K562 (cell line): ENCODE measurements around the gene SPAG16. TPM values are rescaled to one million over a fixed set of nuclear protein-coding genes. Genes with fewer than 3 reads are reported as not detected.

Experiments used
- ATAC-seq: fragments of 200-7000 bp; cut with Tn5 transposase; 3 replicates; pipeline ENCODE4 v1.9.1; 2020; ENCODE audit warnings: moderate library complexity
- BruUV-seq: library from RNA; stranded (reverse); fragments of 400-500 nt; replicated peaks from 2 replicates; lab custom pipeline; 2021; lab: Mats Ljungman, UMichigan
- CTCF ChIA-PET: fragments of 300-600 bp; formaldehyde crosslinking; extraction: SDS; loops from one replicate; lab custom pipeline; 2021; ENCODE audit warnings: low intra/inter-chr PET ratio; lab: Yijun Ruan, JAX
- POLR2A ChIA-PET: fragments of 300-600, 350-650 bp; sonication (Branson Sonifier 250); formaldehyde crosslinking; extraction: SDS; loops from one replicate; lab custom pipeline; 2021; ENCODE audit warnings: antibody characterized with exemption, inconsistent platforms; lab: Yijun Ruan, JAX
- DNase-seq, 4 experiments: peaks; one replicate each; pipeline versions ENCODE4 v3.0.0 to v3.0.0-alpha.2; 2011 to 2018; ENCODE audit warnings: low spot score in 3 of 4, mixed read lengths in 3 of 4; ENCODE audit errors: extremely low read depth in 1 of 4
- FAIRE-seq: peaks from 2 replicates; lab custom pipeline; 2011; peaks lifted over from hg19 to GRCh38; lab: Jason Lieb, UNC
- H2AFZ ChIP-seq: 2 replicates; pipeline ENCODE4 v1.6.0; 2011; ENCODE audit warnings: low read depth, low read length, control low read depth, inconsistent platforms
- H3K27ac ChIP-seq: fragments of 200-600 bp; 3 replicates; pipeline ENCODE4 v1.8.0; 2011; ENCODE audit warnings: low read depth, mild to moderate bottlenecking, control low read depth, inconsistent platforms, low read length, moderate library complexity, mixed read lengths; ENCODE audit errors: extremely low read depth
- H3K27me3 ChIP-seq, 2 experiments: fragments of 300-600 bp in 1 of 2; 2 replicates in 1 of 2; 3 replicates in 1 of 2; pipeline versions ENCODE4 v1.6.0 to v1.8.0; 2011; ENCODE audit warnings: inconsistent platforms in 2 of 2, low read length in 2 of 2, mild to moderate bottlenecking in 1 of 2, mixed read lengths in 1 of 2, moderate library complexity in 1 of 2; ENCODE audit not compliant: control insufficient read depth in 2 of 2, insufficient read depth in 2 of 2
- H3K36me3 ChIP-seq: fragments of 300-600 bp; 3 replicates; pipeline ENCODE4 v1.8.0; 2011; ENCODE audit warnings: mild to moderate bottlenecking, low read length, inconsistent platforms; ENCODE audit not compliant: control insufficient read depth, insufficient read depth
- H3K4me1 ChIP-seq, 2 experiments: fragments of 200-600 bp in 1 of 2; replicated peaks in 1 of 2; 2 replicates in 1 of 2; 3 replicates in 1 of 2; pipeline versions ENCODE4 v1.5.1 to v1.8.0; 2011; ENCODE audit warnings: inconsistent platforms in 2 of 2, low read length in 2 of 2, mild to moderate bottlenecking in 1 of 2, mixed read lengths in 1 of 2, moderate library complexity in 1 of 2; ENCODE audit not compliant: control insufficient read depth in 2 of 2, insufficient read depth in 2 of 2
- H3K4me2 ChIP-seq: 2 replicates; pipeline ENCODE4 v1.6.1; 2011; ENCODE audit warnings: low read length, control low read depth, inconsistent platforms, mixed read lengths; ENCODE audit not compliant: insufficient read depth
- H3K4me3 ChIP-seq: fragments of 200-600 bp; sonication (generic), shearing (Covaris generic); 2 replicates; pipeline ENCODE4 v1.5.1; 2016; ENCODE audit warnings: control low read depth, inconsistent platforms
- H3K79me2 ChIP-seq: fragments of 200-600 bp; 3 replicates; pipeline ENCODE4 v1.8.0; 2011; ENCODE audit warnings: low read length, inconsistent platforms; ENCODE audit not compliant: control insufficient read depth, insufficient read depth
- H3K9ac ChIP-seq, 2 experiments: 2 replicates each; pipeline versions ENCODE4 v1.6.0 to v1.6.1; 2011; ENCODE audit warnings: low read depth in 2 of 2, low read length in 2 of 2, control low read depth in 1 of 2, inconsistent platforms in 1 of 2, mild to moderate bottlenecking in 1 of 2, mixed read lengths in 1 of 2; ENCODE audit not compliant: insufficient read depth in 1 of 2
- H3K9me1 ChIP-seq: one replicate; pipeline ENCODE4 v1.6.0; 2011; ENCODE audit warnings: inconsistent platforms, mild to moderate bottlenecking, low read length, moderate library complexity; ENCODE audit not compliant: control insufficient read depth, insufficient read depth
- H3K9me3 ChIP-seq: replicated peaks from 2 replicates; pipeline ENCODE4 v1.5.1; 2011; ENCODE audit warnings: low read depth, low read length, inconsistent platforms; ENCODE audit not compliant: control insufficient read depth, insufficient read depth
- H4K20me1 ChIP-seq: replicated peaks from 2 replicates; pipeline ENCODE4 v1.6.1; 2011; ENCODE audit warnings: low read length, inconsistent platforms, mixed read lengths; ENCODE audit not compliant: control insufficient read depth, insufficient read depth
- ATF4 ChIP-seq: fragments of 450-650 bp; formaldehyde crosslinking; IDR thresholded peaks from 2 replicates; pipeline ENCODE4 v1.4.0; 2022; ENCODE audit warnings: mild to moderate bottlenecking, moderate library complexity
- CHD4 ChIP-seq: fragments of 200-600 bp; sonication (generic); IDR thresholded peaks from 3 replicates; pipeline ENCODE4 v1.6.1; 2012; ENCODE audit warnings: low read depth, mild to moderate bottlenecking, mixed read lengths, low read length, inconsistent platforms; ENCODE audit not compliant: insufficient read depth, insufficient replicate concordance, poor library complexity, severe bottlenecking
- HDAC3 ChIP-seq: fragments of 450-650 bp; IDR thresholded peaks from 2 replicates; pipeline ENCODE4 v1.6.1; 2018; ENCODE audit warnings: borderline replicate concordance, mild to moderate bottlenecking, moderate library complexity; ENCODE audit not compliant: partially characterized antibody
- HMG20B ChIP-seq: fragments of 250-450 bp; sonication (Bioruptor Pico); IDR thresholded peaks from 2 replicates; pipeline ENCODE4 v1.5.0; 2021; ENCODE audit warnings: mild to moderate bottlenecking
- MCM5 ChIP-seq: fragments of 450-650 bp; IDR thresholded peaks from 2 replicates; pipeline ENCODE4 v1.6.1; 2016; ENCODE audit warnings: low read depth
- PHB2 ChIP-seq: fragments of 450-650 bp; IDR thresholded peaks from 2 replicates; pipeline ENCODE4 v1.6.1; 2017; ENCODE audit warnings: low read depth
- POU5F1 ChIP-seq: fragments of 150-350 bp; IDR thresholded peaks from 2 replicates; pipeline ENCODE4 v1.6.1; 2014; ENCODE audit warnings: borderline replicate concordance, low read length, low read depth, mild to moderate bottlenecking; ENCODE audit not compliant: partially characterized antibody
- RAD51 ChIP-seq: fragments of 450-650 bp; IDR thresholded peaks from 2 replicates; pipeline ENCODE4 v1.7.1; 2016; ENCODE audit warnings: low read depth, mild to moderate bottlenecking, borderline replicate concordance
- RBFOX2 ChIP-seq: fragments of 200-400 bp; formaldehyde crosslinking; IDR thresholded peaks from 2 replicates; pipeline ENCODE4 v1.6.1; 2017; ENCODE audit warnings: low read depth, mild to moderate bottlenecking, low read length, moderate library complexity
- RBM15 ChIP-seq: fragments of 200-400 bp; formaldehyde crosslinking; IDR thresholded peaks from 2 replicates; pipeline ENCODE4 v1.6.1; 2018; ENCODE audit warnings: mild to moderate bottlenecking, low read length, moderate library complexity; ENCODE audit not compliant: insufficient read depth
- STAT5A ChIP-seq: IDR thresholded peaks from 2 replicates; pipeline ENCODE4 v1.6.1; 2012; ENCODE audit warnings: low read length, inconsistent platforms, borderline replicate concordance
- TRIM25 ChIP-seq: fragments of 450-650 bp; IDR thresholded peaks from 2 replicates; pipeline ENCODE4 v1.7.0; 2016; ENCODE audit warnings: borderline replicate concordance
- ZC3H11A ChIP-seq: IDR thresholded peaks from 2 replicates; pipeline ENCODE4 v1.6.1; 2012; ENCODE audit warnings: low read depth, low read length, improper control_type of control experiment
- ZKSCAN8 ChIP-seq: fragments of 200-800 bp; sonication (Bioruptor generic); IDR thresholded peaks from 2 replicates; pipeline ENCODE4 v1.6.1; 2016; ENCODE audit warnings: missing genetic modification characterization, missing compliant biosample characterization
- ZNF512 ChIP-seq: IDR thresholded peaks from 2 replicates; pipeline ENCODE4 v1.6.1; 2016; ENCODE audit warnings: missing genetic modification characterization, missing compliant biosample characterization
- WGBS: fragments of 100-300 bp; shearing (Covaris generic); methylation state at CpG from one replicate; pipeline ENCODE4 v1.1.6; 2016; ENCODE audit warnings: low coverage, mixed read lengths; ENCODE audit not compliant: insufficient coverage; ENCODE audit errors: missing lambda C conversion rate; 5-methylcytosine and 5-hydroxymethylcytosine counted together
- in situ Hi-C: fragments of 300-500 bp; cut with MboI; formaldehyde crosslinking; loops from 4 replicates; pipeline ENCODE4 v1.15.0; 2018; ENCODE audit warnings: inconsistent platforms, mixed read lengths
- intact Hi-C: fragments of 100-400 bp; cut with micrococcal nuclease; formaldehyde crosslinking; loops from 2 replicates; pipeline ENCODE4 v1.14.2; 2022
- polyA plus RNA-seq, 8 experiments: library from polyadenylated mRNA; depleted of rRNA in 4 of 8; stranded (reverse) in 5 of 8; unstranded in 3 of 8; fragments of >200 nt; fragmentation: Nextera tagmentation in 2 of 8; fragmentation: Illumina TruSeq in 1 of 8; extraction: Ambion mirVana in 2 of 8; extraction: Trizol in 1 of 8; gene quantifications; 2 replicates each; pipeline versions ENCODE4 v1.2.1 to v1.2.3, GENCODE V29; 2011 to 2014; ENCODE audit warnings: inconsistent platforms in 1 of 8, missing spikeins in 1 of 8
- total RNA-seq, 7 experiments: library from RNA; depleted of rRNA in 6 of 7; stranded (reverse); fragments of >200 nt in 6 of 7; fragmentation: Illumina TruSeq in 2 of 7; extraction: Trizol in 2 of 7; gene quantifications; 2 replicates each; pipeline versions ENCODE4 v1.2.1 to v1.2.3, GENCODE V29; 2011 to 2021; ENCODE audit warnings: low replicate concordance in 1 of 7

The SPAG16 gene
- total and polyA plus RNA-seq, 9 of the 15 experiments (the other 6 are each of a cell fraction or from before 2014, with no cell fraction given) = 0.98 to 5.9 (median 3.5) TPM

- TF ChIP-seq TRIM25 (no peak), CHD4 (no peak), ZC3H11A (no peak), RBFOX2 (no peak)
These were observed 343.7 kb downstream of the SPAG16 start (continued) for GRCh38 chr2:213627835-213628460.

- Histone ChIP-seq H2AFZ (no peak overlapping the region), H3K4me3 (no peak overlapping the region), H3K79me2 (no peaks in the 10 kb centered on the region), H3K27me3 (no peaks in the 10 kb centered on the region), H3K4me2 (no peak overlapping the region), H3K4me1 (no peaks in the 10 kb centered on the region), H3K9ac (no peak overlapping the region), H3K9me3 (no peaks in the 10 kb centered on the region), H3K9me1 (no peaks in the 10 kb centered on the region), H3K36me3 (no peaks in the 10 kb centered on the region), H4K20me1 (no peaks in the 10 kb centered on the region), H3K27ac (no peak overlapping the region)
- no peak for FAIRE-seq
- intact Hi-C loops (no loop called here), in situ Hi-C loops (no loop called here)
- BruUV-seq = no TSS peak
- WGBS = 0% methylated on average over 3 of the region's 3 CpGs
- ChIA-PET POLR2A (no interaction called here), CTCF (no interaction called here)
- no peak for ATAC-seq
- no peak for DNase-seq
- TF ChIP-seq ZNF512 (tag) (no peak), POU5F1 (no peak), HDAC3 (no peak), HMG20B (CRISPR knock-in tag) (no peak), MCM5 (no peak), RBM15 (no peak), ATF4 (no peak), STAT5A (no peak), PHB2 (no peak), ZKSCAN8 (CRISPR knock-in tag) (no peak), RAD51 (no peak)
These were observed 356.6 kb downstream of the SPAG16 start for GRCh38 chr2:213640738-213641425.
